ENCODE data around the gene KDM6B. TPM values are rescaled to one million over a fixed set of nuclear protein-coding genes. Genes with fewer than 3 reads are reported as not detected.

The KDM6B gene
- total RNA-seq, 1 donor from 2014 or later = 117 TPM

DNA sequence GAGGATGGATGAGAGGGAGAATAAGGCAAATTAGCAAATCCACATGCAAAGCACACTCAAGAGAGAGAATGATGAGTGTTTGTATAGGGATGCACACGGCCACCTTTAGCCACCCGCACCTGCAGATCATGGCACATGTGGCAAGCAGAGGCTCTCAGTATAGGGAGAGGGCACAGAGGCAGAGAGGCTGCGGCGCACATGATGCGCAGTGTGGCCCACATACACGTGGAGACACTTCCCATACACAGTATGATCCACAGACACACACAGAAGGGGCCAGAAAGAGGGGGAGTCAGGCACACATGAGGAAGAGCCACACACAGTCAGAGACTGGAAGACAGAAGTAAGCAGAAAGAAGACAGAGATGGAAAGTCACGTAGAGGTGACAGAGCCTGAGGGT is 48.1 kb downstream of the KDM6B start:
- no peak for DNase-seq (ENCODE audit: low spot score, unreplicated experiment)
- Mint-ChIP-seq H3K27me3 (no peaks in the 10 kb centered on the region), H3K4me1 (ENCODE audit: low read depth) (peaks cover 2% of the 10 kb centered on the region), H3K9me3 (ENCODE audit: low read depth) (no peaks in the 10 kb centered on the region), H3K27ac (no peak overlapping the region), H3K4me3 (ENCODE audit: low read depth) (no peak overlapping the region), H3K36me3 (ENCODE audit: insufficient read depth) (peaks cover 2% of the 10 kb centered on the region)
- no peak for TF ChIP-seq CTCF (IDR thresholded peaks at IDR 0.05; ENCODE audit: unreplicated experiment)

DNA sequence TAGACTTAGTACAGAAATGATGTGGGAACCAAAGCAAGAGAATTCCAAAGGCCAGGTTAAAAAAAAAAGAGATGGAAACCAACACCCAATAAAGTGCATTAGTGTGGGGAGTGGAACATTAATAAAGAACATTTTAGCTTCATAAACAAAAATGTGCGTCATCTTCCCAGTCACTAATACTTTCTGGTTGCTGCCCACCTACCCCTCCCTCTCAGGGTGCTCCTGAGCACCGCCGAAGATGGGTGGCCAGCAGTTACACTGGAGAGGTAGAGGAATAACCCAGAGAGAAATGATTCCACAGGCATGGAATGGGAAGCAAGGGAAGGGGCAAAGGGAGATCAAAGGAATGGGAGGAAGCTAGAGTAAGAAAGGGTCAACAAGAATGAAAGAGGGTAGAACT is 48.6 kb downstream of the KDM6B start:
- no peaks in the 10 kb centered on the region for H3K9me3 Mint-ChIP-seq (ENCODE audit: low read depth)
- H3K4me3 Mint-ChIP-seq (ENCODE audit: low read depth) = no peak overlapping the region
- no peaks in the 10 kb centered on the region for H3K36me3 Mint-ChIP-seq (ENCODE audit: insufficient read depth)
- TF ChIP-seq CTCF (IDR thresholded peaks at IDR 0.05; ENCODE audit: unreplicated experiment) = no peak
- peaks cover 2% of the 10 kb centered on the region for H3K4me1 Mint-ChIP-seq (ENCODE audit: low read depth)
- no peaks in the 10 kb centered on the region for H3K27me3 Mint-ChIP-seq
- no peak overlapping the region for H3K27ac Mint-ChIP-seq
- DNase-seq (ENCODE audit: low spot score, unreplicated experiment) = no peak

Other genes starting within 250 kb of the KDM6B start
- 0.93 and 1.0 TPM in 2 replicates for gene SOX15, start 244.1 kb upstream of the KDM6B start, total RNA-seq
- gene FXR2, start 219.3 kb upstream of the KDM6B start, total RNA-seq = 53.6 and 61.4 TPM in 2 replicates
- gene SAT2, start 206.4 kb upstream of the KDM6B start, total RNA-seq = 108 and 120 TPM in 2 replicates
- gene SHBG, start 204.1 kb upstream of the KDM6B start, total RNA-seq = 5.1 and 5.9 TPM in 2 replicates
- 1.5 and 2.1 TPM in 2 replicates for gene ATP1B2, start 183.3 kb upstream of the KDM6B start, total RNA-seq
- 106 and 121 TPM in 2 replicates for gene TP53, start 146.7 kb upstream of the KDM6B start, total RNA-seq
- gene WRAP53, start 145.7 kb upstream of the KDM6B start, total RNA-seq = 26.4 and 28.0 TPM in 2 replicates
- 32.3 and 34.5 TPM in 2 replicates for gene EFNB3, start 129.0 kb upstream of the KDM6B start, total RNA-seq
- gene DNAH2, start 116.5 kb upstream of the KDM6B start, total RNA-seq = 0.22 and 0.29 TPM in 2 replicates
- gene TMEM88, start 20.8 kb downstream of the KDM6B start, total RNA-seq = 11.3 and 15.8 TPM in 2 replicates
- gene NAA38, start 23.3 kb downstream of the KDM6B start, total RNA-seq = 63.4 and 70.0 TPM in 2 replicates
- 16.3 and 18.2 TPM in 2 replicates for gene CYB5D1, start 23.8 kb downstream of the KDM6B start, total RNA-seq
- 112 and 119 TPM in 2 replicates for gene CHD3, start 54.6 kb downstream of the KDM6B start, total RNA-seq
- gene RNF227, start 82.1 kb downstream of the KDM6B start, total RNA-seq = 1.8 and 2.3 TPM in 2 replicates
- 6.0 and 6.4 TPM in 2 replicates for gene KCNAB3, start 95.6 kb downstream of the KDM6B start, total RNA-seq
- 139 and 141 TPM in 2 replicates for gene TRAPPC1, start 97.7 kb downstream of the KDM6B start, total RNA-seq
- gene CNTROB, start 98.0 kb downstream of the KDM6B start, total RNA-seq = 47.7 and 51.6 TPM in 2 replicates
- not detected in 2 replicates for gene GUCY2D, start 168.4 kb downstream of the KDM6B start, total RNA-seq
- gene ALOX15B, start 204.8 kb downstream of the KDM6B start, total RNA-seq = not detected in 2 replicates